Tibial nerve (tissue), 4 donors: ENCODE results near the gene EPC2. TPM values are rescaled to one million over a fixed set of nuclear protein-coding genes. Genes with fewer than 3 reads are reported as not detected.

Source experiments
- DNase-seq, 2 donors: peaks; one replicate each; pipeline ENCODE4 v3.0.0-alpha.2; 2019; ENCODE audit warnings: low spot score in 2 of 2
- H3K27ac ChIP-seq, 4 donors: fragments of 200-600 bp; sonication (generic) in 3 of 4; one replicate each; pipeline ENCODE4 v1.5.1; 2017 to 2019; ENCODE audit warnings: mild to moderate bottlenecking in 1 of 4
- H3K27me3 ChIP-seq, 2 donors: fragments of 200-600 bp; sonication (generic) in 1 of 2; one replicate each; pipeline versions ENCODE4 v1.5.1 to v1.6.0; 2017 to 2019
- H3K36me3 ChIP-seq, 3 donors: fragments of 200-600 bp; sonication (generic); one replicate each; pipeline ENCODE4 v1.5.1; 2018 to 2019
- H3K4me1 ChIP-seq, 4 donors: fragments of 200-600 bp; sonication (generic) in 3 of 4; one replicate each; pipeline ENCODE4 v1.5.1; 2017 to 2019
- H3K4me3 ChIP-seq, 4 donors: fragments of 200-600 bp; sonication (generic) in 3 of 4; one replicate each; pipeline ENCODE4 v1.5.1; 2017 to 2019; ENCODE audit warnings: mild to moderate bottlenecking in 1 of 4, moderate library complexity in 1 of 4
- H3K9me3 ChIP-seq, 4 donors: fragments of 200-600 bp; sonication (generic) in 3 of 4; one replicate each; pipeline ENCODE4 v1.5.1; 2017 to 2019
- EP300 ChIP-seq, 2 donors: sonication (generic); formaldehyde crosslinking; IDR thresholded peaks; one replicate each; pipeline ENCODE4 v1.6.1; 2017; ENCODE audit warnings: antibody characterized with exemption in 2 of 2, mild to moderate bottlenecking in 1 of 2
- POLR2A ChIP-seq, 2 donors: fragments of 450-650 bp; IDR thresholded peaks; one replicate each; pipeline ENCODE4 v1.6.1; 2017; ENCODE audit warnings: antibody characterized with exemption in 2 of 2, mild to moderate bottlenecking in 2 of 2, moderate library complexity in 2 of 2
- WGBS, 2 donors: methylation state at CpG; one replicate each; pipeline ENCODE4 v1.1.5; 2018; 5-methylcytosine and 5-hydroxymethylcytosine counted together
- total RNA-seq, 4 donors: library from RNA; depleted of rRNA; stranded (reverse); fragments of >200 nt; gene quantifications; one replicate each; pipeline ENCODE4 v1.1.0, GENCODE V29; 2016
- TF ChIP-seq, protein P1 (sequence below), 5 experiments: fragments of 200-600 bp in 3 of 5; fragments of 450-650 bp in 2 of 5; sonication (generic) in 3 of 5; IDR thresholded peaks; one replicate each; pipeline ENCODE4 v1.5.1; 2016 to 2019; ENCODE audit warnings: antibody characterized with exemption in 5 of 5, mild to moderate bottlenecking in 3 of 5, moderate library complexity in 2 of 5

EPC2 gene
- total RNA-seq, 4 donors from 2014 or later = 23.4 to 26.5 (median 25.3) TPM

DNA sequence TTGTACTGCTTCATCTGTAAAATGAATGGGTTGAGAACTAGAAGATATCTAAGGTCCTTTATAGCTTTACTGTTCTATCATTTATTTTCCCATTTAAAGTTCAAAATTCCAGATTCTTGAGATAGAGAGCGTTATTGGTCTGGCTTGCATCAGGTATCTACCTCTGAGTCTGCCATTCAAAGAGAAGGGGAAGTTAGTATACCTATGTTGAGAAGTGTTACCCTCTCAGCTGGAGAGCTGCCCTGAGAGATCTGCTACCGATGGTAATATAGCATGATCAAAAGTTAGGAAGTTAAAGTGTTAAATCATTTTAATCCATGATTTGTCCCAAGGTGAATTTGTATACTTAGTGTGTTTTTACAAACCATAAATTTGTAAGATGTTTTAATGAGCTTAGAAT lies 7.4 kb downstream of the EPC2 start:
- H3K27me3 ChIP-seq = no peaks in the 10 kb centered on the region
- H3K9me3 ChIP-seq = no peaks in the 10 kb centered on the region
- TF ChIP-seq, protein P1, sequence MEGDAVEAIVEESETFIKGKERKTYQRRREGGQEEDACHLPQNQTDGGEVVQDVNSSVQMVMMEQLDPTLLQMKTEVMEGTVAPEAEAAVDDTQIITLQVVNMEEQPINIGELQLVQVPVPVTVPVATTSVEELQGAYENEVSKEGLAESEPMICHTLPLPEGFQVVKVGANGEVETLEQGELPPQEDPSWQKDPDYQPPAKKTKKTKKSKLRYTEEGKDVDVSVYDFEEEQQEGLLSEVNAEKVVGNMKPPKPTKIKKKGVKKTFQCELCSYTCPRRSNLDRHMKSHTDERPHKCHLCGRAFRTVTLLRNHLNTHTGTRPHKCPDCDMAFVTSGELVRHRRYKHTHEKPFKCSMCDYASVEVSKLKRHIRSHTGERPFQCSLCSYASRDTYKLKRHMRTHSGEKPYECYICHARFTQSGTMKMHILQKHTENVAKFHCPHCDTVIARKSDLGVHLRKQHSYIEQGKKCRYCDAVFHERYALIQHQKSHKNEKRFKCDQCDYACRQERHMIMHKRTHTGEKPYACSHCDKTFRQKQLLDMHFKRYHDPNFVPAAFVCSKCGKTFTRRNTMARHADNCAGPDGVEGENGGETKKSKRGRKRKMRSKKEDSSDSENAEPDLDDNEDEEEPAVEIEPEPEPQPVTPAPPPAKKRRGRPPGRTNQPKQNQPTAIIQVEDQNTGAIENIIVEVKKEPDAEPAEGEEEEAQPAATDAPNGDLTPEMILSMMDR (IDR thresholded peaks at IDR 0.05) = no peak
- TF ChIP-seq EP300 (IDR thresholded peaks at IDR 0.05) = no peak
- no peak for TF ChIP-seq POLR2A (IDR thresholded peaks at IDR 0.05)
- no peak overlapping the region for H3K27ac ChIP-seq
- WGBS, 2 donors = 74 to 76% methylated on average over 2 of the region's 2 CpGs
- peaks cover 0 to 78% (median 35%) of the 10 kb centered on the region in 4 donors for H3K4me1 ChIP-seq
- no peaks in the 10 kb centered on the region for H3K36me3 ChIP-seq
- DNase-seq = no peak
- no peak overlapping the region for H3K4me3 ChIP-seq

DNA sequence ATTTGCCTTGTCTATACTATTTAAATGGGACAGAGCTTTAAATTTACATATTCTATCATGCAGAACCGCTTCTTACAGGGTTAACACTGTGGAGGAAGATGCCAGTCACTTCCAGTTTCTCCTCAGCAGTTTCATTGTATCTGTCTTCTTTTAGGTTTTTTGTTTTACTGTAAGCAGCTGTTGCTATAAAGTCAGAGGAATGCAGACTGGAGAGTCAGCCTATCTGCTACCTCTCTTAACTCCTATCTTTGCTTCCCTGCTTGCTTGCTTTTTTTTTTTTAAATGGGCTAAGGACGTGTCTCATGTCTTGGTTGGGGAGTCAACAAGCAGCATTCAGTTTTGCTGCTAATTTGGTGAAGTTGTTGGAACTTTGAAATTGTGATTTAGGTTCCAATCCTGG lies 8.9 kb downstream of the EPC2 start:
- TF ChIP-seq, protein P1 (IDR thresholded peaks at IDR 0.05) = no peak
- TF ChIP-seq POLR2A (IDR thresholded peaks at IDR 0.05) = no peak
- TF ChIP-seq EP300 (IDR thresholded peaks at IDR 0.05) = no peak
- H3K4me3 ChIP-seq = no peak overlapping the region
- peaks cover 0 to 87% (median 38%) of the 10 kb centered on the region in 4 donors for H3K4me1 ChIP-seq
- DNase-seq = no peak
- no peak overlapping the region for H3K27ac ChIP-seq
- H3K9me3 ChIP-seq = no peaks in the 10 kb centered on the region
- H3K27me3 ChIP-seq = no peaks in the 10 kb centered on the region
- 44 to 47% methylated on average over 2 of the region's 2 CpGs for WGBS, 2 donors
- no peaks in the 10 kb centered on the region for H3K36me3 ChIP-seq

DNA sequence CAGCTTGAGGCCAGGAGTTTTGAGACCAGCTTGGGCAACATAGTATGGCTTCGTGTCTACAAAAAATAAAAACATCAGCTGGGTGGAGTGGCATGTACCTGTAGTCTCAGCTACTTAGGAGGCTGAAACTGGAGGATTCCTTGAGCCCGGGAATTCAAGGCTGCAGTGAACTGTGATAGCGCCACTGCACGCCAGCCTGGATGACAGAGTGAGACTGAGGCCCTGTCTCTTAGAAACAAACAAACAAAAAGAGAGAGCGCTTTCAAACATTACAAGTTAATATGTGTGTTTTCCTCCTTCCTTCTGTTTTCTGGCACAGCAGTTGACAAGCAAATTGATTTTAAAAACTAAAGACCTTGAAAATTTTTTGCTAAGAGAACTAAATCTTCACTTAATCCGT lies 9.9 kb downstream of the EPC2 start:
- H3K9me3 ChIP-seq = no peaks in the 10 kb centered on the region
- TF ChIP-seq EP300 (IDR thresholded peaks at IDR 0.05) (no peak), POLR2A (IDR thresholded peaks at IDR 0.05) (no peak)
- TF ChIP-seq, protein P1 (IDR thresholded peaks at IDR 0.05) = no peak
- no peaks in the 10 kb centered on the region for H3K36me3 ChIP-seq
- H3K27me3 ChIP-seq = no peaks in the 10 kb centered on the region
- DNase-seq = no peak
- H3K4me1 ChIP-seq = peaks cover 0 to 91% (median 40%) of the 10 kb centered on the region in 4 donors
- no peak overlapping the region for H3K4me3 ChIP-seq
- WGBS, 2 donors = 89 to 94% methylated on average over 6 of the region's 6 CpGs
- H3K27ac ChIP-seq = no peak overlapping the region

DNA sequence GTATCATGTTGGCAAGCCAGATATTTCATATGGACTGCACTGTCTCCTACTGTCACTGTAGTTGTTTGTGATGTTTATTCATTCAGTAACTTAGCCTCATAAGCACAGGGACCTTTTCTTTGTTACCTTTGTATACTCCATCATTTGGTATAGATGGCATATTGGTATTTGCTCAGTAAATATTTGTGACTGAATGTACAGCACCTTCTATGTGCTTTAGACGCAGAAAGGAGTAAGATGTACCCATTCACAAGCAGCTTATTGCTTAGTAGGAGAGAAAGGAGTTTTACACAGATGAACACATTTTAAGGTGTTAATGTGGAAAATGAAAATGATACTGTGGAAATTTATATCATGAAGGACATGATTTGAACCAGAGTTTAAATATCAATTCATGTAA lies 12.0 kb downstream of the EPC2 start:
- H3K27me3 ChIP-seq = no peaks in the 10 kb centered on the region
- no peaks in the 10 kb centered on the region for H3K36me3 ChIP-seq
- no peaks in the 10 kb centered on the region for H3K9me3 ChIP-seq
- H3K27ac ChIP-seq = no peak overlapping the region
- no peak for DNase-seq
- no peak overlapping the region for H3K4me3 ChIP-seq
- TF ChIP-seq POLR2A (IDR thresholded peaks at IDR 0.05) (no peak), EP300 (IDR thresholded peaks at IDR 0.05) (no peak)
- TF ChIP-seq, protein P1 (IDR thresholded peaks at IDR 0.05) = no peak
- peaks cover 0 to 91% (median 49%) of the 10 kb centered on the region in 4 donors for H3K4me1 ChIP-seq
- 93 to 95% methylated on average over 1 of the region's 1 CpG for WGBS, 2 donors

DNA sequence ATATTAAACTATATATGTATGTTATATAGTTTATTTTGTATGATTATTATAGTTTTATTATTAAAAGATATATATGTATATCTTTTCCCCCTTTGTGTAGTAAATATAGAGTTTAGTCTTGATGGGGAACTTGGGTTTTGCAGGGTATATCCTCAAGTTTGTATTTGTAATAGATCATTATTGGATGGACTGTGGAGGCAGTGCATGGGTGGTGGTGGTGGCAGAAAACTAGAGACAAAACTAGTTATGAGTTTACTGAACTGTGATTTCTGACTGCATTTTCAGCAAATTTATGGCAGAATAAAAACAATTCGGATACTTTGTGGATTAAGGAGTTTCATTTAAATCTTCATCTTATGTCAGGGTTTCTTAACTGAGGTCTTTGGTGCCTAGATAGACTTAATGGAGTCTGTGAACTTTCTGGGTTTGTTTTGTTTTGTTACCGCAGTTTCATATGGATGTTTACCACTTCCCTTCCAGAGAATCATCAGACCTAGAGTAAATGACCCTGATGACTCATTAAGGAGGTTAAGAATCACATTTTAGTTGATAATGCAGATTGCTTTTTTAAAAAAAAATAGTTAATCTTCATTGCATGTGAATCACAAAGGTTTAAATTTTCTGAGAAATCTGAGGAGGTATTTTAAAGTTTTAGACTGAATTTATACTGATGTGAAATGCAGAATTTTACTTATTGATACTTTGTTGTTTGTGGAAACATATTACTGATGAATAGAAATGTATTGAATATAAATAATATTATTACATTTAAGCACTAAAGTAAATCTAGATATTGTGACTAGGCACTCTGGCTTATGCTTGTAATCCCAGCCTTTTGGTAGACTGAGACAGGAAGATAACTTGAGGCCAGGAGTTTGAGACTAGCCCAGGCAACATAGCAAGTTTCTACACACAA lies 14.5 kb downstream of the EPC2 start:
- no peak for TF ChIP-seq POLR2A (IDR thresholded peaks at IDR 0.05)
- TF ChIP-seq, protein P1 (IDR thresholded peaks at IDR 0.05) = no peak
- TF ChIP-seq EP300 (IDR thresholded peaks at IDR 0.05) = no peak
- Histone ChIP-seq H3K4me1 (peaks cover 0 to 68% (median 34%) of the 10 kb centered on the region in 4 donors), H3K36me3 (no peaks in the 10 kb centered on the region), H3K27ac (no peak overlapping the region), H3K27me3 (no peaks in the 10 kb centered on the region), H3K4me3 (no peak overlapping the region), H3K9me3 (no peaks in the 10 kb centered on the region)
- WGBS, 2 donors = 41 to 44% methylated on average over 2 of the region's 2 CpGs
- DNase-seq = no peak
